ENCODE results near the gene TNFSF4. TPM values are rescaled to one million over a fixed set of nuclear protein-coding genes. Genes with fewer than 3 reads are reported as not detected.
"Not testable (repeated sequence)": the region's sequence is repeated elsewhere in the genome, so short reads cannot be mapped to it uniquely, and the experiment has no call there.

TNFSF4 gene, protein sequence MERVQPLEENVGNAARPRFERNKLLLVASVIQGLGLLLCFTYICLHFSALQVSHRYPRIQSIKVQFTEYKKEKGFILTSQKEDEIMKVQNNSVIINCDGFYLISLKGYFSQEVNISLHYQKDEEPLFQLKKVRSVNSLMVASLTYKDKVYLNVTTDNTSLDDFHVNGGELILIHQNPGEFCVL
- 11.7 and 47.3 TPM in 2 replicates for total RNA-seq

- DNase-seq (ENCODE audit: extremely low read depth, low read depth, low spot score): no peak
Measured at GRCh38 chr1:173206816-173207568, at the start of gene TNFSF4. Gene TNFSF4 (minus strand): TSS chr1:173207331. CDS start chr1:173207176, 155 bp downstream.

- DNase-seq (ENCODE audit: extremely low read depth, low read depth, low spot score): peak; percentile 23
Measured at GRCh38 chr1:173255214-173255813, 48.2 kb upstream of the TNFSF4 start.

DNA sequence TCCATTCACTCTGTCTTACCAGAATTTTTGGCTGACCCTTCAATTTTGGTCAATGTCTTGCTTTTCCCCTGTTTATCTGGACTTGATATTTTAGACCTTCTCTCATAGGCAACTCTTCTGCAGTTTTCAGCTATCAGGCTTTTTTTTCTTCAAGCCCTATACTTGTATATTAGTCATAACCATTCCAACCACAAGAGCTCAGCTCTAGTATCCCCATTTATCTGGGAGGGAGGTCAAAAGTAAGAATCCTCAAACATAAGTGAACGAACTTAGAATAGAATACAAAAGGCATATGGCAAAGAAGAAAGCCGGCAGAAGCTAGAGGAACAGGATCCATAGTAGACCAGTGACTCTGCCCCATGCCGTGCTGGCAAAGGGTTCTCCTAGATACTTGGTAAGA is 45.9 kb upstream of the TNFSF4 start:
- no peak for DNase-seq (ENCODE audit: extremely low read depth, low read depth, low spot score)

- no peak for DNase-seq (ENCODE audit: extremely low read depth, low read depth, low spot score)
Measured at GRCh38 chr1:173249349-173249748, 42.2 kb upstream of the TNFSF4 start.

DNA sequence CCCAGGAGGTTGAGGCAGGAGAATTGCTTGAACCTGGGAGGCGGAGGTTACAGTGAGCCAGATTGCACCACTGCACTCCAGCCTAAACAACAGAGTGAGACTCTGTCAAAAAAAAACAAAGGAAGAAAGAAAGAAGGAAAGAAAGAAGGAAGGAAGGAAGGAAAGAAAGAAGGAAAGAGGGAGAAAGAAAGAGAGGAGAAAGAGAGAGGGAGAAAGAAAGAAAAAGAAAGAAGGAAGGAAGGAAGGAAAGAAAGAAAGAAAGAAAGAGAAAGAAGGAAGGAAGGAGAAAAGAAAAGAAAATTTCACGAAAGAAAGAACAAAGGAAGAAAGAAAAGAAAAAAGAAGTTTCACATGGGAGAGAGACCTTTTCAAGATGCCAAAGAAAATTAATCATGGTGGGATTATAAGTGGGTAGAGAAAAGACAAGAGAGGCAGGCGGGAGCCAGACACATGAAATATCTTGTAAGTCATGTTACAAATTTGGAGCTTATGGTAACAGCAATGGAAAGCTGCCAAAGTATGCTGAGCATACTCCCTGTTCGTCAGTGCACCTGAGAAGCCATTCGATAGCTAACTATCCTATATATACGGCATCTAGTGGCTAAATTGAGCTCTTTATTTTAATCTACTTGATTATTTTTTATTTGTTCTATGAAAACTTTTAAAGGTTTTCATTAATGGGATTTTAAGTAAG is 41.3 kb upstream of the TNFSF4 start:
- DNase-seq (ENCODE audit: extremely low read depth, low read depth, low spot score): no peak

DNA sequence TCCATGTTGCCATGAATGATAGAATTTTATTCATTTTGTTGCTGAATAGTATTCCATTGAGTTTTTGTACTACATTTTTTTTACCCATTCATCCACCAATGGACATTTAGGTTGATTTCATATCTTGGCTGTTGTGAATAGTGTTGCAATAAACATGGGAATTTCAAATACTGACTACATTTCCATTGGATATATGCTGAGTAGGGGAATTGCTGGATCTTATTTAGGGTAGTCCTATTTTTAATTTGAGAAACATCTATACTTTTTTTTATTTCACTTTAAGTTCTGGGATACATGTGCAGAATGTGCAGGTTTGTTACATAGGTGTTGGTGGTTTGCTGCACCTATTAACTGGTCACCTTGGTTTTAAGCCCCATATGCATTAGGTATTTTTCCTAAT is 38.8 kb upstream of the TNFSF4 start:
- no peak for DNase-seq (ENCODE audit: extremely low read depth, low read depth, low spot score)

- DNase-seq (ENCODE audit: extremely low read depth, low read depth, low spot score): no peak
Measured at GRCh38 chr1:173243300-173243699, 36.2 kb upstream of the TNFSF4 start.

DNA sequence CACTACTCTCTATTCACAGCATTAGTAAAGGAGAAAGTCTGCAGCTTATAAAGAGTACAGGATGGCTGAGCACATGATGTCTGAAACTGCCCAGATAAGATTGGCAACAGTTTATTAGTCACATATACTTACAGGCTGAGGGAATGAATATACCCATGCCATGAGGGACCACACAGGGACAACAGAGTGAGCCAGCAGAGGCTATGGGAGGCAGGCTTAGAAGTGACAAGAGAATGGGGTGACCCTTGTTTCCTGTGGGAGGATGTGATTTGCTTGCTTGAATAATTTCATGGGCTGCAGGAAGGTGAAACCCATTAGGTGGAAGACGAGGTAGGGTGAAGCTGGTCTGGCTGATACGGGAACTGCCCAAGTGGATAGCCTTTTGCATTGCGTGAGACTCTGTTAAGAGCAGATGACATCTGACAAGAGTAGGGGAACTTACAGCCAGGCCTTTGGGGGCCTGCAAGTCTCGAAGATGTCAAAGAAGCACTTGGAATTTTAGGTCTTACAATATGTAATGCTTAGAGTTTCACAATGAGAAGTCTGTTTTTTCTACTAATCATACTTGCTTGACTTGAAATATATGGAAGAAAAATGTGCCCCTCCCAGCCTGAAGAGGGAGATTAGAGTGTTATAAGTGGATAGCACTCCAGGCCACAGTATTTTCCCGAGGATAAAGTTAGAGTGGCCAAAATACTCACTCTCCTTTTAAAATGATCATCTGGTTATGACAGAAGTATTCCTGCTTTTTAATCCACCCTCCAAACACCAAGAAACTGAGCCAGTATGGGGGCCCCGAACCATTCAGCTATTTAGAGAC is 34.6 kb upstream of the TNFSF4 start:
- no peak for DNase-seq (ENCODE audit: extremely low read depth, low read depth, low spot score)

GRCh38 chr1:173240609-173241008 is 33.5 kb upstream of the TNFSF4 start:
- no peak for DNase-seq (ENCODE audit: extremely low read depth, low read depth, low spot score)

DNA sequence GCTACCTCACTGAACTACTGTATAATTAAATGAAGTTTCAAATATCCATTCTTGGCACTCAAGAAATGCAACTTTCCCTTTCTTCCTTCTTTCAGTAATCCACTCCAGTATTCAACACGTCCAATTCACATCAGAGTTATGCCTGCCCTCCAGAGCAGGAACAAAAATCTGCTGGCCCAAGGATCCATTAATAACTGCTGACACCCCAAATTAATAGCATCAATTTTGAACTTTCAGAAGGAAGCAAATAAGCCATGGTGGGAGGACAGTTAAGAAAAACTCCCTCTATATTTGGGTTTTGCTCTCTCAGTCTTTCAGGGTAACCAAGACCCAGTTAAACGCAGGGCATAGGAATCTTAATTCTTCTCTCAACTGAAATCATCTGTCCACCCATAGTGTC is 31.9 kb upstream of the TNFSF4 start:
- no peak for DNase-seq (ENCODE audit: extremely low read depth, low read depth, low spot score)

DNA sequence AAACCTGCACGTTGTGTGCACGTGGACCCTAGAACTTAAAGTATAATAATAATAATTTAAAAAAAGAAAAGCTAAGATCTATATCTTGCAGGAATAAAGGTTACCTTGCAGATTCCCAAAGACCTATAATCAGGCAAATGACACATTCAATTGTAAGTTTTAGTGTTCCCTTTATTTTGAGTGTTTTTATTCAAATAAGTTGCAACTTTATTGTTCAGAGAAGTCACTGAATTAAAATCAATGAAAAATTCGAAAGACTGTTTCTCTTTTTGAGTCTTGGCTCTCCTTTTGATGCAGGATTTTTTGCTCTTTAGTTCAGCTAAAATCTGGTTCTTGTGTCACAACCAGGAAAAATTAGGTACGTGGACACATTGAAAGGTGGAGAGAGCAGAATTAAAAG is 27.8 kb upstream of the TNFSF4 start:
- DNase-seq (ENCODE audit: extremely low read depth, low read depth, low spot score): no peak

GRCh38 chr1:173234434-173234833 is 27.3 kb upstream of the TNFSF4 start:
- not testable (repeated sequence) for DNase-seq (ENCODE audit: extremely low read depth, low read depth, low spot score)

GRCh38 chr1:173229031-173229430 is 21.9 kb upstream of the TNFSF4 start:
- DNase-seq (ENCODE audit: extremely low read depth, low read depth, low spot score): not testable (repeated sequence)

DNA sequence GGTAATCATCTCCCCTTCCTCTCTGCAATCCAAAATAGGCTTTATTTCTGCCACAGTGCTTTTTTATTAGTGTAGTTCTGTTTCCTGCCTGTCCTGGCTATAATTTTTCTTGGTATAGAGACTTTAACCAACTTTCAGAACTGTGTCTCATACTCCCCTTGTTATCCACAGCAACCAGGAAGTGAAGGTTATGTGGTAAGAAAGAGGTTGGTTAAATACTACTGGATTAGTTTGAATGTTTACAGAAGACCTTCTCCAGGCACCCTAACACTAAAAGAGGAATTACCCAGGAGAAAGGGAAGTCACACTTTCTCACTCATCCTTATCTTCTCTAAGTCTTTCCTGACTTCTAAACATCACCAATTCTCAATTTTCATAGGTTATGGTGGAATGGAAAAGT is 17.8 kb upstream of the TNFSF4 start:
- DNase-seq (ENCODE audit: extremely low read depth, low read depth, low spot score): no peak

DNA sequence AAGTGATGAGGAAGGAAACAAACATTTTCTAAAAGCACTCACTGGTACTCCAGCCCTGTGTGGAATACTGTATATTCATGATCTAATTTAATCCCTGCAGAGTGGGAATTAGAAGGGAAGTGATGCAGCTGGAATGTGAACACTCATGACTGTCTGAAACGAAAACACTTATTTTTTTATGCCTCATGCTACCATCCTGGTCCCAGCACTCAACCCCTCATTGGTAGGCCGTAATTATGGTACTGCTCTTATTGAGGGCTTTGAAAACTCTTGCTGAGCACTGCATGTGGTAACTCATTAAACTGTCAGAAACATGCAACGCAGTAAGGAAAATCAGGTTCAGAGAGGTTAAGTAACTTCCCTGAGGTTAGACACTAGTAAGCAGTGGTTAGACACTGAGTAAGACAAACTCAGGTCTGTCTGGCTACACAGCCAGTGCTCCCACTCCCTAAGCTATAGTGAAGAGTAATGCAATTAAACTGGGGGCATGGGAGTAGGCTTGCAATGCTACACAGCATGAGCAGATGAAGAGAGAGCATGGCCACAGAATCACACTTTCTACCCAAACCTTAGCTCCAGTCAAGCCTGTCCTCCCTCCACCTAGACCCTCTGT is 17.3 kb upstream of the TNFSF4 start:
- DNase-seq (ENCODE audit: extremely low read depth, low read depth, low spot score): no peak

DNA sequence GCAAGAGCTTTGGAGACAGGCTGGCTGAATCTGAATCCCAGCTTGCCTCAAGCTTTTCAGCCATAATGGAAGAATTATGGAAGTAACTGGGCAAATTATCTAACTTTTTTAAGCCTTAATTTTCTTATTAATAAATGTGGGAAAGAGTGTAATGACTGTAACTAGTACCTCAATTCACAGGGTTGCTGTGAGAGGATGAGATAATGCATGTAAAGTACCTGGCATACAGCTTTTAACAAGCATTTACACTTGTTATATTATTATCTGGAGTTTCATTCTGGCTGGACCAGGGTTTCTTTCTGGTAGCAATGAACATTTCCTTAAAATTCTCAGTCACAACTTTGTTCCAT is 15.9 kb upstream of the TNFSF4 start:
- DNase-seq (ENCODE audit: extremely low read depth, low read depth, low spot score): no peak

GRCh38 chr1:173222149-173223030 is 15.3 kb upstream of the TNFSF4 start:
- DNase-seq (ENCODE audit: extremely low read depth, low read depth, low spot score): no peak

GRCh38 chr1:173220157-173220556 is 13.0 kb upstream of the TNFSF4 start:
- DNase-seq (ENCODE audit: extremely low read depth, low read depth, low spot score): no peak

DNA sequence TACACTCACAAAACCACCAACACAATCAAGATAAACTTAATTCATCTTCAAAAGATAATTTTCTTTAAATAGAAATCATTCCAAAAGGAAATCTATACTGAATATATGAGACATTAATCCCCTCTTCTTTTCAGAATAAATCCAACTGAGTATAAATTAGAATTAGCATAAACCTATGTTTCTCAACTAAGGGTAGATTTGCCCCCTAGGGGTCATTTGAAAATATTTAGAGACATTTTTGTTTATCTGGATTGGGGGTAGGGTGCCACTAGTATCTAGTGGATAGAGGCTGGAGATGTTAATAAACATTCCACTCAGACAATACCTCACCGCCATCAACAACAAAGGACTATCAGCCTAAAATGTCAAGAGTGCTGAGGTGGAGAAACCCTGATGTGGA is 6.5 kb upstream of the TNFSF4 start:
- no peak for DNase-seq (ENCODE audit: extremely low read depth, low read depth, low spot score)

Data from glomerular endothelial cell (primary cell).